Measurements from ENCODE around the gene DNAH11.

The DNAH11 gene

DNA sequence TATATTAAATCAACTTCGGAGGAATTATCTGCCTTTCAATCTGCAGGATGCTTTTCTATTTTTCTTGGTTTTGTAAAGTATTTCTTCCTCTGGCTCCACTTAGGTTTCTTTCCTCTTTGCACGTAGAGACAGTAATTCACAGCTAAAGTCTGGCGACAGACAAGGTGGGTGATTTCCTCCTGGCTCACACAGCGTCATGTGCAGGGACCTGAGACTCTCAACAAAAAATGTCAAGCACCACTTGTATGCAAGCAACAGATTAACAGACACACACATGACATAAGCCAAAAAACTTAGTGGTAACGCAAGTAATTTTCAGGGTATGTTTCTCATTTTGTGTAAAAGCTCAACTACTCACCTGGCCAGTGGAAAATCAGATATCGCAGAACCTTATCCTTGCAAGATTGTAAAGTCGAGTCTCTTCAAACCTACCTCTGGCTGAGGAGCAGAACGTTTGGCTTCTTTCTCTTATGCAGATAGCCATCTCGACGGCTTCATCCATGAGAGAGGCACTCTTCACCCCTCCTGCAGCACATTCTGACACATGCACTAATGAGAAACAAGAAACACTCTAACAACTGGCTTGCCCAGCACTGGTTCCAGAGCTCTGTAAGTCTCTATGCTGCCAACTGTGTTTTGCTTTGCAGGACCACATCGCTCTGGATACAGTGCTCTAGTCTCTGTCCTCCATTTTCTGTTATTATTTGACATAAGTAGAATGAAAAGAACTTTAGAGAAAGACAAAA, 214.9 kb downstream of the DNAH11 start:
- Mint-ChIP-seq H3K4me1 (no peaks in the 10 kb centered on the region), H3K9me3 (no peaks in the 10 kb centered on the region), H3K27ac (no peak overlapping the region), H3K4me3 (no peak overlapping the region), H3K36me3 (no peaks in the 10 kb centered on the region), H3K27me3 (peaks cover 8% of the 10 kb centered on the region)

DNA sequence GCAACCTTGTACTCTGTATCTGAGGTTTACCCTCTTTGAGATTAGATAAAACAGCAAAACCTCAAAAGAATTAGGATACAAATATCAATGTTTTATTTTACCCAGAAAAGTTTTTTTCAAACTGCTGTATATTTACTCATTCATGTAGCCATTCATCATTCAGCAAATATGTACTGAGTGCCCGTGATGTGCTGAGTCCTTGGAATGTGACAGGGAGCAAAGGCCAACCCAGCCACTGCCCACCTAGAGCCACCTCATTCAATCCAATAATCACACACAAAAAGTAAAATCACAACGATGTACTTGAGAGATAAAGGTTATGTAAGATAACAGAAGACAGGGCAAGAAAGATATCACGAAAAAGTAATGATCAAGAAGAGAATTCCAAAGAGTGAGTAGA, 215.4 kb downstream of the DNAH11 start:
- H3K4me1 Mint-ChIP-seq = no peaks in the 10 kb centered on the region
- H3K27me3 Mint-ChIP-seq = peaks cover 8% of the 10 kb centered on the region
- no peak overlapping the region for H3K27ac Mint-ChIP-seq
- no peaks in the 10 kb centered on the region for H3K9me3 Mint-ChIP-seq
- no peak overlapping the region for H3K4me3 Mint-ChIP-seq
- H3K36me3 Mint-ChIP-seq = no peaks in the 10 kb centered on the region

DNA sequence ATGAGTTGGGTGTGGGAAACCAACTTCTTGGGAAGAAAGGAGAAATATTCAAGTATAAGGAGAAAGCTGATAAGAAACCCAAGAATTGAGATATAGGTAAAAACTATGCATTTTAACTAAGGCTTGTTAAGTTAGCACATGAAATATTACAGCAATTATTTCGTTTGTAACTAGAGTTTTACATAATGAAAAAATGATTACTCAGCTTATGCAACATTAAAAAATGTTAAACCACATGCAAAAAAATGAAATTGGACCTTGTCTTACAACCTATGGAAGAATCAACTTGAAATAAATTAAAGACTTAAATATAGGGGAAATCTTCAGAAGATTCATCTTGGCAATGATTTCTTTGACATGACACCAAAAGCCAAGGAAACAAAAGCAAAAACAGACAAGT, 219.6 kb downstream of the DNAH11 start:
- Mint-ChIP-seq H3K4me1 (peaks cover 7% of the 10 kb centered on the region), H3K4me3 (no peak overlapping the region), H3K27me3 (peaks cover 3% of the 10 kb centered on the region), H3K27ac (no peak overlapping the region), H3K9me3 (no peaks in the 10 kb centered on the region), H3K36me3 (no peaks in the 10 kb centered on the region)

- no peak overlapping the region for H3K4me3 Mint-ChIP-seq
- H3K36me3 Mint-ChIP-seq = no peaks in the 10 kb centered on the region
- H3K9me3 Mint-ChIP-seq = no peaks in the 10 kb centered on the region
- no peaks in the 10 kb centered on the region for H3K27me3 Mint-ChIP-seq
- H3K27ac Mint-ChIP-seq = no peak overlapping the region
- H3K4me1 Mint-ChIP-seq = peaks cover 14% of the 10 kb centered on the region
Measured at GRCh38 chr7:21763818-21764217, 221.0 kb downstream of the DNAH11 start.

GRCh38 chr7:21766218-21766617, 223.4 kb downstream of the DNAH11 start:
- no peaks in the 10 kb centered on the region for H3K36me3 Mint-ChIP-seq
- H3K9me3 Mint-ChIP-seq = no peaks in the 10 kb centered on the region
- no peaks in the 10 kb centered on the region for H3K27me3 Mint-ChIP-seq
- H3K4me3 Mint-ChIP-seq = no peak overlapping the region
- H3K27ac Mint-ChIP-seq = no peak overlapping the region
- H3K4me1 Mint-ChIP-seq = peaks cover 14% of the 10 kb centered on the region

DNA sequence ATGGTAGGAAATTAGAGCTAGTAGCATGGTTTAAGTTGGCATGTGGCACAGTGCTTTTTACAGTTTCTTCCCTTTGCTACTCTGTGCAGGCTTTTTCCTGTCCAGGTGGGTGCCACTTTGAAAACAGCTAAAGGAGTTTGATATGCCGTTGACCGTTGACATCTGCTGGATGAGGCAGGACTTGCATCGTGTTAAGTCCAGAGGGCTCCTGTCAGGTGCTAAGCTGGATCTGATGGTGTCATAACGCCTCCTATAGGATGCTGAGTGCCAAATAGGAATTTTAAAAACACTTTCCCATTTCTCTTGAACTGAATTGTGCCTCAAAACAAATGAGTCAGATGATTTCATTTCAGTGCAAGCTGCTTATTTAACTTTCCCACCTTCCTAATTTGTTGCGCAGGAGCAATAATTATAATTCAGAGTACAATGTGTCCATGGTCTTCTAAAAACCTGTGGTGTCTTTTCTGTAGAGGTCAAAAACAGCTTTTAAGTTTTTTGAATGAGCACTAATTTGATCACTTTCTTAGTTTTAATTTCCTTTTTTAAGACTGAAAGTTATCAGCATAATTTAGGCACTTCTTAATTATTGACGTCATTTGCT, 224.6 kb downstream of the DNAH11 start:
- peaks cover 18% of the 10 kb centered on the region for H3K4me1 Mint-ChIP-seq
- no peaks in the 10 kb centered on the region for H3K36me3 Mint-ChIP-seq
- H3K9me3 Mint-ChIP-seq = no peaks in the 10 kb centered on the region
- H3K4me3 Mint-ChIP-seq = no peak overlapping the region
- H3K27ac Mint-ChIP-seq = no peak overlapping the region
- H3K27me3 Mint-ChIP-seq = peaks cover 1% of the 10 kb centered on the region

- peaks cover 1% of the 10 kb centered on the region for H3K27me3 Mint-ChIP-seq
- H3K36me3 Mint-ChIP-seq = no peaks in the 10 kb centered on the region
- no peak overlapping the region for H3K27ac Mint-ChIP-seq
- H3K9me3 Mint-ChIP-seq = no peaks in the 10 kb centered on the region
- peaks cover 18% of the 10 kb centered on the region for H3K4me1 Mint-ChIP-seq
- H3K4me3 Mint-ChIP-seq = no peak overlapping the region
Measured at GRCh38 chr7:21768279-21768678, 225.4 kb downstream of the DNAH11 start.

DNA sequence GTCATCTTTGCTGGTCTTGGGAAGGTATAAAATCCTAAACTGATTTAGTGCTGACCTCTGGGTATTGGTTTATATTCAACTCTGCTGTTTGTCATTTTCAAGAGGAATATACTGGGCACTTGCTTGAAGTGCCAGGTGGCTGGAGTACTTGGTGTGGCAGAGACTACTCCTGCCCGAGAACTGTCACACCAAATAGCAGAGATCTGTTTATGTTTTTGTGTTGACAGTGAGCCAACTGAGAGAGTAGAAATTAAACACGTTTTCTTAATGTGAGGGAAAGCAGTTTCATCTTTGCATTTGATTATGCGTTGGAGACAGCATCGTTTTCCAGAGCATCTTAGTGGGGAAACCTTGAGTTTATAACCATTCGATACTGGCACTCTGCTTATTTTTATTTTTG, 228.4 kb downstream of the DNAH11 start:
- Mint-ChIP-seq H3K27me3 (peaks cover 1% of the 10 kb centered on the region), H3K27ac (no peak overlapping the region), H3K9me3 (no peaks in the 10 kb centered on the region), H3K4me3 (no peak overlapping the region), H3K4me1 (peaks cover 18% of the 10 kb centered on the region), H3K36me3 (no peaks in the 10 kb centered on the region)

GRCh38 chr7:21771906-21772610, 229.2 kb downstream of the DNAH11 start:
- Mint-ChIP-seq H3K27me3 (peaks cover 1% of the 10 kb centered on the region), H3K9me3 (no peaks in the 10 kb centered on the region), H3K36me3 (no peaks in the 10 kb centered on the region), H3K4me1 (peaks cover 15% of the 10 kb centered on the region), H3K27ac (no peak overlapping the region), H3K4me3 (no peak overlapping the region)

DNA sequence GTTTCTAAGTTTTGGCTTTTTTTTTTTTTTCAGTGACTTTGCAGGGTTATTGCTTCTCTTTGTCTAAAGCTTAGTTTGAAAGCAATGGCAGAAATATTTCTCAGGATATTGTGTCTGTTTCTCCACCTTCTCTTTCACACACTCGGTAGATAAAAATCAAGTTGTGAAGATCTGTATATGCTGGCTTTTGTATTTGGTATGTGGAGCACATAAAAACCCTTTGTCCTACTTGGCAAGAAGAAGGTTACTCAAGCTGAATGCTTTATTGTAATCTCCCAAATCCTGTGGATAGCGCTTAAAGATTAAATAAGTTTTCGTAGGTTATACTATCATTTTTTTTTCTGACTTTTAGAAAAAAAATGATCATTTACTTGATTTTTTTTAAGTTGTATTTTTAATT, 230.5 kb downstream of the DNAH11 start:
- peaks cover 6% of the 10 kb centered on the region for H3K4me1 Mint-ChIP-seq
- no peaks in the 10 kb centered on the region for H3K36me3 Mint-ChIP-seq
- H3K4me3 Mint-ChIP-seq = no peak overlapping the region

DNA sequence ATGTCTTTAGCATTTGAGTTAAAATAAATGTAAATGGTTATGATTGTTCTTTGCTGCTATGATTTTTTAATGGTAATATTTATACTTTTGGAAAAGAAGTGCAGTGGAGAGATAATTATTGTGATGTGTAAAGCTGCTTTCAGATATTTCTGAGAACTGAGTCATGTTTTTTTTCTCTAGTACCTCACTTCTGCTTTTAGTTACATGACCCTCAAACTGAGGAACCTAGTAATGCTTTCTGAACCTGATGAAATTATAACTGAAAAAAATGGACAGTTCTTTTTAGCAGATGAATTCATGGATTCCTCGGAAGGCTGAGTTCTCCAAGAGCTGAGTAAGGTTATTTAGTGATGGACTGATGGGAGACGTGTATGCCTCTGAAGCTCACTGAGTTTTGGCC, 235.1 kb downstream of the DNAH11 start:
- no peak overlapping the region for H3K4me3 Mint-ChIP-seq
- no peaks in the 10 kb centered on the region for H3K4me1 Mint-ChIP-seq
- H3K27me3 Mint-ChIP-seq = no peaks in the 10 kb centered on the region
- no peaks in the 10 kb centered on the region for H3K9me3 Mint-ChIP-seq
- H3K36me3 Mint-ChIP-seq = no peaks in the 10 kb centered on the region
- H3K27ac Mint-ChIP-seq = no peak overlapping the region

More for the DNA sequence above, 230.5 kb downstream of the DNAH11 start:
- H3K27ac Mint-ChIP-seq = no peak overlapping the region
- no peaks in the 10 kb centered on the region for H3K9me3 Mint-ChIP-seq
- peaks cover 1% of the 10 kb centered on the region for H3K27me3 Mint-ChIP-seq

- H3K27ac Mint-ChIP-seq = no peak overlapping the region
- H3K36me3 Mint-ChIP-seq = no peaks in the 10 kb centered on the region
- no peaks in the 10 kb centered on the region for H3K9me3 Mint-ChIP-seq
- H3K27me3 Mint-ChIP-seq = no peaks in the 10 kb centered on the region
- no peaks in the 10 kb centered on the region for H3K4me1 Mint-ChIP-seq
- no peak overlapping the region for H3K4me3 Mint-ChIP-seq
Measured at GRCh38 chr7:21778953-21779352, 236.1 kb downstream of the DNAH11 start.

DNA sequence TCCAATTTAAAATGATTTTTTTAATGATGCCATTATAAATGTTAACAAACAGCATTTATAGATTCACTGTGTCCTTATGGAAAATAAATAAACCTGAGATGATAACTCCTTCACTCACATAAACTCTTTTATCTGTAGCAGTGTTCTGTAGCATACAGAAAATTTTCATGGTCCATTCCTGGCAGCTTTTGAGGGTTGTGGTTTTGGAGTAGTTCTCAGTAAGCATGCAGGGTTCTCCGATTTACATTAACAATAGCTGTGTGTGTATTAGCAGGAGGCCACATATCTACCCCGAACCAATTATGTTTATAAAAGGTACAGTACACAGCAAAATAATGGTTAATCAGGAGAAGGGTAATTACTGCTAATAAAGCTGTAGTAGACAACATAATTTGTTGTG, 240.2 kb downstream of the DNAH11 start:
- H3K9me3 Mint-ChIP-seq = no peaks in the 10 kb centered on the region
- no peaks in the 10 kb centered on the region for H3K36me3 Mint-ChIP-seq
- no peaks in the 10 kb centered on the region for H3K27me3 Mint-ChIP-seq
- no peak overlapping the region for H3K27ac Mint-ChIP-seq
- no peak overlapping the region for H3K4me3 Mint-ChIP-seq
- no peaks in the 10 kb centered on the region for H3K4me1 Mint-ChIP-seq

- Mint-ChIP-seq H3K27me3 (no peaks in the 10 kb centered on the region), H3K9me3 (no peaks in the 10 kb centered on the region), H3K27ac (no peak overlapping the region), H3K4me1 (no peaks in the 10 kb centered on the region), H3K36me3 (no peaks in the 10 kb centered on the region), H3K4me3 (no peak overlapping the region)
Measured at GRCh38 chr7:21784989-21785388, 242.2 kb downstream of the DNAH11 start.

- H3K27ac Mint-ChIP-seq = no peak overlapping the region
- H3K36me3 Mint-ChIP-seq = no peaks in the 10 kb centered on the region
- H3K9me3 Mint-ChIP-seq = no peaks in the 10 kb centered on the region
- H3K27me3 Mint-ChIP-seq = no peaks in the 10 kb centered on the region
- no peaks in the 10 kb centered on the region for H3K4me1 Mint-ChIP-seq
- H3K4me3 Mint-ChIP-seq = no peak overlapping the region
Measured at GRCh38 chr7:21805791-21806190, 263.0 kb downstream of the DNAH11 start.

GRCh38 chr7:21806388-21806787, 263.5 kb downstream of the DNAH11 start:
- H3K4me3 Mint-ChIP-seq = no peak overlapping the region
- H3K36me3 Mint-ChIP-seq = no peaks in the 10 kb centered on the region
- no peaks in the 10 kb centered on the region for H3K4me1 Mint-ChIP-seq
- no peaks in the 10 kb centered on the region for H3K27me3 Mint-ChIP-seq
- no peak overlapping the region for H3K27ac Mint-ChIP-seq
- H3K9me3 Mint-ChIP-seq = no peaks in the 10 kb centered on the region

Data from activated naive CD4-positive, alpha-beta T cell treated with anti-CD3 and anti-CD28 coated beads, Interleukin-2, amount 50 U/mL, for 24 hours (primary cell).